Right ventricle myocardium inferior (tissue), 1 donor: ENCODE measurements around the gene TUBGCP5. TPM values are rescaled to one million over a fixed set of nuclear protein-coding genes. Genes with fewer than 3 reads are reported as not detected.
A peak's percentile ranks its signal among the peaks of the same experiment; 100 is the strongest.
"Not testable (repeated sequence)": the region's sequence is repeated elsewhere in the genome, so short reads cannot be mapped to it uniquely, and the experiment has no call there.

Experiments
- ATAC-seq: fragments of 200-7000 bp; cut with Tn5 transposase; one replicate; pipeline ENCODE4 v1.9.1; 2020; ENCODE audit warnings: mild to moderate bottlenecking, moderate library complexity
- DNase-seq: peaks from one replicate; pipeline ENCODE4 v3.0.0; 2021; ENCODE audit errors: missing footprints
- intact Hi-C: fragments of 100-400 bp; cut with DNase I; formaldehyde crosslinking; loops from one replicate; pipeline ENCODE4 v1.11.0; 2022
- long read RNA-seq: library from polyadenylated mRNA; unstranded; transcript quantifications from one replicate; pipeline ENCODE4 v2.0.0, GENCODE V29; 2021
- total RNA-seq: library from RNA; stranded (reverse); fragmentation: NEBNext Ultra II Directional; extraction: Animal tissue kit (Norgen Biotek cat#: 25700); gene quantifications from one replicate; pipeline ENCODE4 v1.2.1, GENCODE V29; 2021
- donor health status: DM: no; HTN: yes; CAD: no; lungs with severe emphysema.

The TUBGCP5 gene
- total RNA-seq: 11.3 TPM
- long read RNA-seq, transcript TUBGCP5-205 (23 exons, 3,849 nt): major isoform, 6 of 9 reads
- long read RNA-seq, partial matches to known transcripts: 1 of 9 reads
- long read RNA-seq, other reads (novel, unspliced or antisense): 2 of 9 reads

GRCh38 chr15:23039143-23039916 lies at the start of gene TUBGCP5:
Gene TUBGCP5, minus strand, starts transcription at chr15:23039569. Its CDS starts 26 bp downstream, at chr15:23039543.
- ATAC-seq (peak; percentile 99), DNase-seq (peak; percentile 98)
- intact Hi-C loops: loop anchor here (10.0 kb wide), 1 partner anchor 425 kb away; no protein-coding TSS in a partner anchor

- intact Hi-C loops: no loop called here
These were observed 43.7 kb upstream of the TUBGCP5 start for GRCh38 chr15:23083115-23083514.

GRCh38 chr15:23081996-23082737 lies 42.8 kb upstream of the TUBGCP5 start:
- ATAC-seq, intact Hi-C loops, DNase-seq: not testable (repeated sequence)

More at GRCh38 chr15:23083115-23083514, 43.7 kb upstream of the TUBGCP5 start:
- ATAC-seq (no peak), DNase-seq (no peak)

- intact Hi-C loops: no loop called here
- DNase-seq (no peak), ATAC-seq (no peak)
These were observed 41.9 kb upstream of the TUBGCP5 start for GRCh38 chr15:23081271-23081670.

- no peak for ATAC-seq
- no peak for DNase-seq
- intact Hi-C loops: no loop called here
These were observed 40.4 kb upstream of the TUBGCP5 start for GRCh38 chr15:23079766-23080165.

- no peak for ATAC-seq
- no peak for DNase-seq
These were observed 36.6 kb upstream of the TUBGCP5 start for GRCh38 chr15:23075927-23076326.

GRCh38 chr15:23074684-23075083 lies 35.3 kb upstream of the TUBGCP5 start:
- no peak for DNase-seq
- no peak for ATAC-seq
- intact Hi-C loops: no loop called here

More at GRCh38 chr15:23075927-23076326, 36.6 kb upstream of the TUBGCP5 start:
- intact Hi-C loops: no loop called here

- no peak for ATAC-seq
- DNase-seq: no peak
- intact Hi-C loops: no loop called here
These were observed 34.7 kb upstream of the TUBGCP5 start for GRCh38 chr15:23073890-23074646.

- ATAC-seq (no peak), DNase-seq (no peak)
- intact Hi-C loops: no loop called here
These were observed 33.3 kb upstream of the TUBGCP5 start for GRCh38 chr15:23072633-23073032.

- intact Hi-C loops: no loop called here
- ATAC-seq (no peak), DNase-seq (no peak)
These were observed 30.3 kb upstream of the TUBGCP5 start for GRCh38 chr15:23069496-23070166.

- DNase-seq (no peak), ATAC-seq (no peak)
- intact Hi-C loops: no loop called here
These were observed 28.0 kb upstream of the TUBGCP5 start for GRCh38 chr15:23067416-23067815.

GRCh38 chr15:23065836-23066235 lies 26.5 kb upstream of the TUBGCP5 start:
- intact Hi-C loops: no loop called here
- ATAC-seq (no peak), DNase-seq (no peak)

- DNase-seq: no peak
- intact Hi-C loops: no loop called here
- no peak for ATAC-seq
These were observed 24.8 kb upstream of the TUBGCP5 start for GRCh38 chr15:23064156-23064555.

GRCh38 chr15:23057707-23058106 lies 18.3 kb upstream of the TUBGCP5 start:
- DNase-seq: no peak
- ATAC-seq: no peak
- intact Hi-C loops: no loop called here

GRCh38 chr15:23055316-23055715 lies 15.9 kb upstream of the TUBGCP5 start:
- ATAC-seq: no peak
- no peak for DNase-seq
- intact Hi-C loops: no loop called here

GRCh38 chr15:23052522-23052921 lies 13.2 kb upstream of the TUBGCP5 start:
- no peak for DNase-seq
- no peak for ATAC-seq
- intact Hi-C loops: no loop called here

GRCh38 chr15:23050708-23051107 lies 11.3 kb upstream of the TUBGCP5 start:
- DNase-seq: no peak
- no peak for ATAC-seq
- intact Hi-C loops: no loop called here

GRCh38 chr15:23049984-23050628 lies 10.7 kb upstream of the TUBGCP5 start:
- DNase-seq (no peak), ATAC-seq (no peak)
- intact Hi-C loops: no loop called here
